Choroid plexus epithelial cell (primary cell): ENCODE measurements around the gene ARHGEF3.

Experiments used
- DNase-seq: peaks from one replicate; pipeline ENCODE4 v3.0.0-alpha.2; 2010; ENCODE audit warnings: low read depth
- H3K4me3 ChIP-seq: 2 replicates; pipeline ENCODE4 v1.5.1; 2011; ENCODE audit warnings: low read depth, mild to moderate bottlenecking, control low read depth, low read length, moderate library complexity
- TF ChIP-seq, protein P1 (sequence below): conservative IDR thresholded peaks from 2 replicates; pipeline ENCODE4 v1.5.1; 2011; ENCODE audit warnings: low read depth, mild to moderate bottlenecking, control low read depth, inconsistent platforms, low read length, moderate library complexity

The ARHGEF3 gene

DNA sequence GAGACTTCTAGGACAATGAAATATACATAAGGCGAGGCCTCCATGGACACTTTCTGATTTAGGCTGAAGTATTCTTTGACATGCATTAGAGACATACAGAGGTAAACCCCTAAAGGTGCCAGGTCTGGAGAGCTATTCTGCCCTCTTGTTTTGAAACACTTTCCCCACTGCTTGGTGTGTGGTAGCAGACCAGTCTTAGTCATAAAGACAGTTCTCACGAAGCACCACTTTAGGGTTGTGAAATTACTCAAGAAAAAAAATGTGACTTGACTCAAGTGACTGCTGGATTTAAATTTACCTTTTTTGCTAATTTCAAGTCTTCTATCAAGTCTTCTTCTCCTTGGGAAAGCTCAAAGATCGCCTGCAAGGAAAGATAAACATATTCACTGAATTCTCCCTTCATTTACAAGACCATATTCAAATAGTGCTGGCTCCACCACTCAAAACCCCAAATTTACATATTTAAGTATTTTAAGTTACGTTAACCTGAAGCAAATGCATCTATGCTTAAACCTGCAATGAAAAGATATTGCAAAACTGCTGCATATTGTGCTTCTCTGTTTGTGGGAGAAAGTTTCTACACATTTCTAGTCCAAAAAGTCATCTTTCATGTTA, 48.4 kb downstream of the ARHGEF3 start:
- peak; percentile 49 for DNase-seq
- no peak overlapping the region for H3K4me3 ChIP-seq
- TF ChIP-seq, protein P1, sequence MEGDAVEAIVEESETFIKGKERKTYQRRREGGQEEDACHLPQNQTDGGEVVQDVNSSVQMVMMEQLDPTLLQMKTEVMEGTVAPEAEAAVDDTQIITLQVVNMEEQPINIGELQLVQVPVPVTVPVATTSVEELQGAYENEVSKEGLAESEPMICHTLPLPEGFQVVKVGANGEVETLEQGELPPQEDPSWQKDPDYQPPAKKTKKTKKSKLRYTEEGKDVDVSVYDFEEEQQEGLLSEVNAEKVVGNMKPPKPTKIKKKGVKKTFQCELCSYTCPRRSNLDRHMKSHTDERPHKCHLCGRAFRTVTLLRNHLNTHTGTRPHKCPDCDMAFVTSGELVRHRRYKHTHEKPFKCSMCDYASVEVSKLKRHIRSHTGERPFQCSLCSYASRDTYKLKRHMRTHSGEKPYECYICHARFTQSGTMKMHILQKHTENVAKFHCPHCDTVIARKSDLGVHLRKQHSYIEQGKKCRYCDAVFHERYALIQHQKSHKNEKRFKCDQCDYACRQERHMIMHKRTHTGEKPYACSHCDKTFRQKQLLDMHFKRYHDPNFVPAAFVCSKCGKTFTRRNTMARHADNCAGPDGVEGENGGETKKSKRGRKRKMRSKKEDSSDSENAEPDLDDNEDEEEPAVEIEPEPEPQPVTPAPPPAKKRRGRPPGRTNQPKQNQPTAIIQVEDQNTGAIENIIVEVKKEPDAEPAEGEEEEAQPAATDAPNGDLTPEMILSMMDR = no peak

DNA sequence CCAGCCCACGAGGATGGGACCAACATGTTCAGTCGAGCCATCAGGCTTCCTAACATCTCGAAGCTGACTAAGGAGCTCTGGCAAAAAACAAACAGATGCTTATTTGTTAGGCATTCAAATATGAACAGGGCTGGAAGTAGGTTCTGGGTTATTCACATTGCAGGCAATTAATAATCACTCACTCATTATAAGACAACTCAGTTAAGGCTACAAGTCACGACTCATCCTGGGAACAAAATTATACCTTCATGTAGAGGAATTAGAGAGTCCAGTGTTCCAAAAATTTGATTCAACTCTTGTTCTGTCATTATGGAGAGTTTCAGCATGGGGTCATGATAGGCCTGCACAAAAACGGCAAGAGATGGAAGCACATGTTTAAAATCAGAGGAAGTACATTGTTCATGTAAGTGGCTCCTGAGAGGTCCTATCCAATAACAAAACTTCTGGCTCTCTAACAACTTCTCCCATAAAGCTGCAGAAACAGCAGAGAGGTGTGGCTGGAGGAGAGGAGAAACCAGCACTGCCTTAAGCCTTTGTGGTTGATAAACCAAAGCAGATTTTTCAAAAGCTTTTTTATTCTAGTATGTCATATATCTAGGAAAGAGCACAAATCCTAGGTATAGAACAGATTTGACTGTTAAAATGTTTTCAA, 50.6 kb downstream of the ARHGEF3 start:
- H3K4me3 ChIP-seq = no peak overlapping the region
- TF ChIP-seq, protein P1 = no peak
- no peak for DNase-seq

DNA sequence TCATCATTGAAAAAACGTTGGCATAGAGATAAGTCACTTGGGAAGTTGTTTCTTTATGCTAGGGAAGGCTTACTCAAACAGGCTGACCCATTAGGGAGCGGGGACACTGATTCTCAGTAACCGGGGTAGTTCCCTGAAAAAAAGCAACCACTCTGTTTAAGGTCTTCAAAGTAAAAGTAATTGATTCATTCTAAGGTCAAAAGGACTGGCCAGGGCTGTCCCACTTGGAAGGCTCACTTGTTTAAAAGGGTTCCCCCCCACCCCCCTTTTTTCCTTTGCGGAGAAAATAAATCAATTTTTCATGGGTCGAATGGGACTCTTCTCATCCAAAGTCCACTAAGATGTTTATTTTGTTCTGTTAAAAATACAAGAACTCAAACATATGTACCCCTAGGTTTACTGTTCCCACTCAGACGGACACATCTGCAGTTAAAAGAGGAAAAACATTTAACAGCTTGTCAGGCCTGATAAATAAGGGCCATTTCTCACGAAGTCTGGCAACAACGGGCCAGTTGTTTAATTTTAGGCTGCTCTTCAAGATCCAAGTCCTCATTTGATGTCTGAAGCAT, 53.0 kb downstream of the ARHGEF3 start:
- TF ChIP-seq, protein P1 = no peak
- H3K4me3 ChIP-seq = no peak overlapping the region
- DNase-seq = no peak

DNA sequence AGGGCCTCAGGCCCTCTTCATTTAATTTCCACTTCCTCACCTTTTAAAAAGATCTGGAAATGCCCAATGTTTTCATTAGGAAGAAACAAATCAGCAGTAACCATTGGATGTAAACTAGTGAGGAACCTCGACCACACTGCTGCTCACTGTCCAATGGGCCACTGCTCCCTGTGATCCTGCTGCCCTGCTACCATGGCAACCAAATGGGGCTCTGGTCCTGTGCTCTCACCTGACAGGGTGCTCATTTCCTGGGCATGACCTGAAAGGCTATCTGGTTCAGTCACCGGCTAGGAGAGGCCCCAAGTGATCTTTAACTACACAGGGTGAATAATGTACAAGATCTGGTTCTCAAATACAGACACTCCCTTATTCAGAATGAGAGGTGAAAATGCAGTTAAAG, 54.6 kb downstream of the ARHGEF3 start:
- TF ChIP-seq, protein P1 = no peak
- H3K4me3 ChIP-seq = no peak overlapping the region
- no peak for DNase-seq

DNA sequence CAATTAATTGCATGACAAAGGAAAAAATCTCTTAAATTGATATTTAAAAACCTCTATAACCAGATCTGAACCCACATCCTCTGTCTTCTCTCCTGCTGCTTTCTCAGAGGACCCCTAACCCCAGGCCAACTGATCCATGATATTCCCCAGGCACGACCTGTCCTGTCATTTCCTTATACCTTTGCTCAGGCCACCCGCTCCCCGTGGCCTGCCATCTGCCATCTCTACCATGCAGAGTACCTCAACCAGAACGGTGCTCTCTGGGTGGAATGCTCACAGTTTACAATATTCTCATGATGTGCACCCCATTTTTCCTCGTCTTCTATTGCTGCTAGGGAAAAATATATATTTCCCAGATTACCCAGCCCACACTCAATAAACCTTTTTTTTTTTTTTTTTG, 57.7 kb downstream of the ARHGEF3 start:
- TF ChIP-seq, protein P1 = no peak
- no peak for DNase-seq
- no peak overlapping the region for H3K4me3 ChIP-seq

DNA sequence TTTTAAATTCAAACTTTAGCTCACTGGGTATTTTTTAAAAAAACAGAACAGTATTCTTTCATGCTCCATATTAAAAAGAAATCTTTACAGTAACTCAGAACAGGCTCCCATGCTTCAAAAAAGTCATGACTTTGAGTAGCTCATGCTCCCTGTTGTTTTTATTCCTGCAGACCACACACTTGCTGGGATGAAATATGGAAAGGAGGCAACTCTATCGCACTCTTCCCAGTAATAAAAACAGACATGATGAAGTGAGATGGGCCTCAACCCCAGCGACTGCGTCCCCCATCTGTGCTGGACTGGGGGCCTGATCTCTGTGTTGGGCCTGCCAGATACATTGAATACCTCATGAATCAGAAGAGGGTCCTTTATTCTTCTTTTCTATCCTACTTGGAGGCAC, 58.9 kb downstream of the ARHGEF3 start:
- no peak for DNase-seq
- TF ChIP-seq, protein P1 = no peak
- H3K4me3 ChIP-seq = no peak overlapping the region

DNA sequence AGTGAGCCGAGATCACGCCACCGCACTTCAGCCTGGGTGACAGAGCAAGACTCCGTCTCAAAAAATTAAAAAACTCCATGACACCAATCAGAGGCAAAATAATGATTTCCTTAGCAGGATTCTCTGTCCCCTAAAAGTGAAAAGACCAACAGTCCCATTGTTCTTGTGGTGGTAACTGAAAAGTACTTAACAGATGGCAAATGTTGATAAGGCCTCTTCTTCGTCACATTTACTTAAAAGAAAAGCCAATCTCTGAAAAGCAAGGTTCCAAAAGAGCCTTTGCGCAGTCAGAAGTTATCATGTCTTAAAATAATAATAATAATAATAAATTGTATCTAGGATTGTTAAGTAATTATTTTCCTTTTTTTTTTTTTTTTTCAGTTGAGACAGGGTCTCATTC, 62.7 kb downstream of the ARHGEF3 start:
- H3K4me3 ChIP-seq = no peak overlapping the region
- DNase-seq = no peak
- TF ChIP-seq, protein P1 = no peak
